ENCODE results near the gene ATRAID. TPM values are rescaled to one million over a fixed set of nuclear protein-coding genes. Genes with fewer than 3 reads are reported as not detected.
A peak's percentile ranks its signal among the peaks of the same experiment; 100 is the strongest.

ATRAID gene
- total RNA-seq, 4 donors from 2014 or later, result 88.3 to 121 (median 101) TPM

GRCh38 chr2:27214941-27215340 is 3.1 kb downstream of the ATRAID start:
- Histone ChIP-seq H3K4me1 (peaks cover 0 to 37% (median 12%) of the 10 kb centered on the region in 4 donors), H3K9me3 (no peaks in the 10 kb centered on the region), H3K36me3 (no peaks in the 10 kb centered on the region), H3K27me3 (no peaks in the 10 kb centered on the region), H3K27ac (no peak overlapping the region), H3K4me3 (no peak overlapping the region)
- no peak for DNase-seq
- no peak for TF ChIP-seq CTCF (IDR thresholded peaks at IDR 0.05)
- TF ChIP-seq POLR2A (IDR thresholded peaks at IDR 0.05), result no peak

- Histone ChIP-seq H3K9me3 (no peaks in the 10 kb centered on the region), H3K36me3 (peaks cover 0 to 7% (median 0%) of the 10 kb centered on the region in 3 donors), H3K4me1 (peaks cover 0 to 28% (median 11%) of the 10 kb centered on the region in 4 donors), H3K4me3 (peak overlapping the region; percentile 63 to 76 (median 64)), H3K27me3 (no peaks in the 10 kb centered on the region), H3K27ac (peak overlapping the region; percentile 48 to 83 (median 54))
- DNase-seq, result no peak
- TF ChIP-seq POLR2A (IDR thresholded peaks at IDR 0.05) (no peak), CTCF (IDR thresholded peaks at IDR 0.05) (no peak)
Observed at GRCh38 chr2:27216416-27217137, 4.7 kb downstream of the ATRAID start.

GRCh38 chr2:27217173-27218121 is 5.6 kb downstream of the ATRAID start, which contains the start of gene CAD:
TSS of gene CAD (plus strand) at chr2:27217369. CDS start at chr2:27217552, 183 bp downstream.
- H3K4me3 ChIP-seq, result peak within 1 kb of the TSS; percentile 63 to 76 (median 64)
- TF ChIP-seq CTCF (IDR thresholded peaks at IDR 0.05) (peak in 5 of 6 experiments; percentile 15 to 59 (median 54)), POLR2A (IDR thresholded peaks at IDR 0.05) (no peak)
- no peaks in the 10 kb centered on the region for H3K9me3 ChIP-seq
- peak within 1 kb of the TSS; percentile 48 to 83 (median 54) for H3K27ac ChIP-seq
- H3K4me1 ChIP-seq, result peaks cover 0 to 28% (median 11%) of the 10 kb centered on the region in 4 donors
- no peaks in the 10 kb centered on the region for H3K27me3 ChIP-seq
- H3K36me3 ChIP-seq, result peaks cover 0 to 15% (median 0%) of the 10 kb centered on the region in 3 donors
- DNase-seq, result peak; percentile 85 to 94 (median 90)

GRCh38 chr2:27218614-27219013 is 6.8 kb downstream of the ATRAID start:
- Histone ChIP-seq H3K4me1 (peaks cover 0 to 20% (median 6%) of the 10 kb centered on the region in 4 donors), H3K27ac (no peak overlapping the region), H3K9me3 (no peaks in the 10 kb centered on the region), H3K36me3 (peaks cover 0 to 26% (median 0%) of the 10 kb centered on the region in 3 donors), H3K4me3 (no peak overlapping the region), H3K27me3 (no peaks in the 10 kb centered on the region)
- TF ChIP-seq POLR2A (IDR thresholded peaks at IDR 0.05) (no peak), CTCF (IDR thresholded peaks at IDR 0.05) (no peak)
- DNase-seq, result no peak

GRCh38 chr2:27219091-27219490 is 7.2 kb downstream of the ATRAID start:
- TF ChIP-seq CTCF (IDR thresholded peaks at IDR 0.05), result no peak
- TF ChIP-seq POLR2A (IDR thresholded peaks at IDR 0.05), result no peak
- H3K4me3 ChIP-seq, result no peak overlapping the region
- peaks cover 0 to 17% (median 6%) of the 10 kb centered on the region in 4 donors for H3K4me1 ChIP-seq
- DNase-seq, result no peak
- H3K36me3 ChIP-seq, result peaks cover 0 to 31% (median 0%) of the 10 kb centered on the region in 3 donors
- no peaks in the 10 kb centered on the region for H3K27me3 ChIP-seq
- H3K27ac ChIP-seq, result no peak overlapping the region
- H3K9me3 ChIP-seq, result no peaks in the 10 kb centered on the region
